Prostate gland (tissue), 2 donors: ENCODE results near the gene KCNN3. TPM values are rescaled to one million over a fixed set of nuclear protein-coding genes. Genes with fewer than 3 reads are reported as not detected.

Source experiments
- DNase-seq: peaks from one replicate; pipeline ENCODE4 v3.0.0-alpha.2; 2019; ENCODE audit warnings: low spot score
- H3K27ac ChIP-seq, 2 donors: fragments of 200-600 bp; sonication (generic); 2 replicates each; pipeline ENCODE4 v1.5.1; 2017 to 2019
- H3K27me3 ChIP-seq: fragments of 200-600 bp; sonication (generic); replicated peaks from 2 replicates; pipeline ENCODE4 v1.5.1; 2019; ENCODE audit not compliant: insufficient read depth
- H3K36me3 ChIP-seq, 2 donors: fragments of 200-600 bp; sonication (generic); 1 replicate in 1 of 2; 2 replicates in 1 of 2; pipeline versions ENCODE4 v1.5.1 to v1.8.1; 2017 to 2019
- H3K4me1 ChIP-seq: fragments of 200-600 bp; sonication (generic); replicated peaks from 2 replicates; pipeline ENCODE4 v1.5.1; 2019
- H3K4me3 ChIP-seq, 2 donors: fragments of 200-600 bp; sonication (generic); 2 replicates each; pipeline ENCODE4 v1.5.1; 2017 to 2019
- H3K9me3 ChIP-seq: fragments of 200-600 bp; sonication (generic); 2 replicates; pipeline ENCODE4 v1.5.1; 2017
- POLR2A ChIP-seq: fragments of 450-650 bp; IDR thresholded peaks from one replicate; pipeline ENCODE4 v1.6.1; 2016; ENCODE audit warnings: antibody characterized with exemption, mild to moderate bottlenecking
- POLR2AphosphoS5 ChIP-seq: sonication (generic); formaldehyde crosslinking; IDR thresholded peaks from one replicate; pipeline ENCODE4 v1.6.1; 2017; ENCODE audit warnings: antibody characterized with exemption
- WGBS: methylation state at CpG from one replicate; pipeline ENCODE4 v1.1.5; 2018; 5-methylcytosine and 5-hydroxymethylcytosine counted together
- intact Hi-C: fragments of 100-400 bp; cut with DNase I; formaldehyde crosslinking; loops from one replicate; pipeline ENCODE4 v1.14.2; 2022
- total RNA-seq, 2 donors: library from RNA; depleted of rRNA; stranded (reverse); fragments of >200 nt; gene quantifications; one replicate each; pipeline ENCODE4 v1.1.0, GENCODE V29; 2016
- TF ChIP-seq, protein P1 (sequence below), 4 experiments: fragments of 200-600 bp in 2 of 4; fragments of 450-650 bp in 2 of 4; sonication (generic) in 2 of 4; IDR thresholded peaks; 1 replicate in 3 of 4; 2 replicates in 1 of 4; pipeline ENCODE4 v1.5.1; 2016 to 2019; ENCODE audit warnings: antibody characterized with exemption in 4 of 4, mild to moderate bottlenecking in 2 of 4, moderate library complexity in 2 of 4

Gene KCNN3
- total RNA-seq, 2 donors from 2014 or later = 1.2 to 3.0 TPM

DNA sequence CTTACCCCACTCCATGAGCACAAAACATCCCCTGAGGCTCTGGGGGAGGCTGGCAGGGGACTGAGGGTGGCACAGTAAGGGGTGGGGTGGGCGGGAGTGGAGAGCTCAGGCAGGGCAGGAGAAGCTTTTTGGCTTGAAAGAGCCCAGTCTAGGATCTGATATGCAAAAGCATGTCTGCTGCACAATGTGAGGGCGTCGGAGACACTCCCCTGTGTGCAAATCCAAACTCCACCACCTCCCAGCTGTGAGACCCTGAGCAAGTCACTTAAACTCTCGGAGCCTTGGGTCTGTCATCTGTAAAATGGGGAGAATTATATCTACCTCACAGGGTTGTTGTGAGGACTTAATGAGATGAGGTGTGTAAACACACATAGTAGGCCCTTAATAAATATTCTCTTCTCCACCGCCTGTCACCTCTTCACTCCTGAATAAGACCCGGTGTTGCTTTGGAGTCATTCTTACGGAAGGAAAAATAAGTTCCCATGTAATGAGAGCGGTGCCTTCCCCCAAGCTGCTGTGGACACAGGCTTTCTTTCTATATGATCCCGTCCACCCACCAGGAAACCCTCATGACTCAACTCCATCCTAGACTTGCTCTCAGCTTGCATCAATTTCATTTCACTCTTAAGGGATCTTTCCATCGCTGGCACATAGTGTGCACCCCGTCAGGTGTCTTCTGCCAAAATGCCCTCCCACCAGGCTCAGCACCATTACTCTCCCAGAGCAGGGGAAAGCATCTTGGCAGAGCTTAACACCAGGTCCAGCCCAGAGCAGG, 12.5 kb downstream of the KCNN3 start:
- Histone ChIP-seq H3K27ac (no peak overlapping the region), H3K4me1 (no peaks in the 10 kb centered on the region), H3K36me3 (no peaks in the 10 kb centered on the region), H3K27me3 (no peaks in the 10 kb centered on the region), H3K9me3 (no peaks in the 10 kb centered on the region), H3K4me3 (no peak overlapping the region)
- intact Hi-C loops = no loop called here
- DNase-seq = no peak
- 90% methylated on average over 11 of the region's 11 CpGs for WGBS
- TF ChIP-seq POLR2AphosphoS5 (no peak), POLR2A (no peak)
- TF ChIP-seq, protein P1, sequence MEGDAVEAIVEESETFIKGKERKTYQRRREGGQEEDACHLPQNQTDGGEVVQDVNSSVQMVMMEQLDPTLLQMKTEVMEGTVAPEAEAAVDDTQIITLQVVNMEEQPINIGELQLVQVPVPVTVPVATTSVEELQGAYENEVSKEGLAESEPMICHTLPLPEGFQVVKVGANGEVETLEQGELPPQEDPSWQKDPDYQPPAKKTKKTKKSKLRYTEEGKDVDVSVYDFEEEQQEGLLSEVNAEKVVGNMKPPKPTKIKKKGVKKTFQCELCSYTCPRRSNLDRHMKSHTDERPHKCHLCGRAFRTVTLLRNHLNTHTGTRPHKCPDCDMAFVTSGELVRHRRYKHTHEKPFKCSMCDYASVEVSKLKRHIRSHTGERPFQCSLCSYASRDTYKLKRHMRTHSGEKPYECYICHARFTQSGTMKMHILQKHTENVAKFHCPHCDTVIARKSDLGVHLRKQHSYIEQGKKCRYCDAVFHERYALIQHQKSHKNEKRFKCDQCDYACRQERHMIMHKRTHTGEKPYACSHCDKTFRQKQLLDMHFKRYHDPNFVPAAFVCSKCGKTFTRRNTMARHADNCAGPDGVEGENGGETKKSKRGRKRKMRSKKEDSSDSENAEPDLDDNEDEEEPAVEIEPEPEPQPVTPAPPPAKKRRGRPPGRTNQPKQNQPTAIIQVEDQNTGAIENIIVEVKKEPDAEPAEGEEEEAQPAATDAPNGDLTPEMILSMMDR (IDR thresholded peaks at IDR 0.05) = no peak

GRCh38 chr1:154857022-154857421, 13.1 kb downstream of the KCNN3 start:
- intact Hi-C loops = no loop called here
- H3K27ac ChIP-seq = no peak overlapping the region
- no peak for DNase-seq

GRCh38 chr1:154856544-154856943, 13.5 kb downstream of the KCNN3 start:
- H3K4me3 ChIP-seq = no peak overlapping the region
- no peaks in the 10 kb centered on the region for H3K36me3 ChIP-seq
- H3K9me3 ChIP-seq = no peaks in the 10 kb centered on the region
- no peaks in the 10 kb centered on the region for H3K27me3 ChIP-seq
- intact Hi-C loops = no loop called here
- H3K4me1 ChIP-seq = no peaks in the 10 kb centered on the region
- no peak for DNase-seq
- no peak overlapping the region for H3K27ac ChIP-seq
- TF ChIP-seq, protein P1 (IDR thresholded peaks at IDR 0.05) = no peak
- TF ChIP-seq POLR2A (no peak), POLR2AphosphoS5 (no peak)
- WGBS = 85% methylated on average over 3 of the region's 3 CpGs

More at GRCh38 chr1:154857022-154857421, 13.1 kb downstream of the KCNN3 start:
- 93% methylated on average over 6 of the region's 6 CpGs for WGBS
- Histone ChIP-seq H3K4me3 (no peak overlapping the region), H3K36me3 (no peaks in the 10 kb centered on the region), H3K9me3 (no peaks in the 10 kb centered on the region), H3K4me1 (no peaks in the 10 kb centered on the region), H3K27me3 (no peaks in the 10 kb centered on the region)
- TF ChIP-seq, protein P1 (IDR thresholded peaks at IDR 0.05) = no peak
- TF ChIP-seq POLR2A (no peak), POLR2AphosphoS5 (no peak)

- Histone ChIP-seq H3K4me1 (no peaks in the 10 kb centered on the region), H3K36me3 (no peaks in the 10 kb centered on the region), H3K27me3 (no peaks in the 10 kb centered on the region), H3K4me3 (no peak overlapping the region), H3K9me3 (no peaks in the 10 kb centered on the region), H3K27ac (no peak overlapping the region)
- intact Hi-C loops = no loop called here
- DNase-seq = no peak
- TF ChIP-seq, protein P1 (IDR thresholded peaks at IDR 0.05) = no peak
- TF ChIP-seq POLR2A (no peak), POLR2AphosphoS5 (no peak)
- WGBS = 65% methylated on average over 10 of the region's 10 CpGs
Observed at GRCh38 chr1:154856049-154856448, 14.0 kb downstream of the KCNN3 start.
